ENCODE data around the gene NOC4L.
"Not testable (repeated sequence)": the region's sequence is repeated elsewhere in the genome, so short reads cannot be mapped to it uniquely, and the experiment has no call there.

Gene NOC4L

DNA sequence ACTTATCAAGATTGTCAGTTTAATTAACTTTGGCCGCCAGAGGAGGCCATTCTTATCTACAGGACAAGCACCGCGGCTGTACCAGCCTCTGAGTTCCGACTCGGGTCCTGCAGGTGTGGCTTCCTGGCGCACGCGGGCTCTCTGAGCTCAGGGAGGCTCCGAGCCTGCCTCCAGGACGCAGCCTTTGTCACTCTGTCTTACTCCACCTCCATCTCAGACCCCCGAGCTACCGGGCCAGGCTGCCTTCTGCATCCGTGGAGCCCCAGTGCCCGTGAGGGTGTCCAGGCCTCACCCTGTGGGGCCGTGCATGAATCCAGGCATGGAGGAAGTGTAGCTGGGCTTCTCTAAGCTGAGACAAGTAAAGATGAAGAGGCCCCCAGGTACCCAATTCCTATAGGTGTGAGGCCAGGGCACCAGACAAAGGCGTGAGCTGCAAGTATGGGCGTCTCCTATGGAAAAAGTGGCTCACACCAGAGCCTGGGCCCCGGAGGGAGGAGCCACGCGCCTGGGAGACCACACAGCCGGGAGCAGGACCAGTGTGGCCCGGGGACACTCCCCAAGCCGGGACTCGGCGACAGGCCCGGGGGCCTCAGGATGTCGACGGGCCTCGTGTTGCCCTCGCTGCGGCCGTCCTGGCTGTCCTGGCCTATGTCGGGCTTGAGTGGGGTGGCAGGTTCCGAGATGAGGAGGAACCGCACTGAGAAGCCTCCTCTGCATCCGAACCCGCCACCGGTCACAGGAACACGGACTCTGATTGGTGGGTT lies 42.8 kb downstream of the NOC4L start:
- DNase-seq = no peak

DNA sequence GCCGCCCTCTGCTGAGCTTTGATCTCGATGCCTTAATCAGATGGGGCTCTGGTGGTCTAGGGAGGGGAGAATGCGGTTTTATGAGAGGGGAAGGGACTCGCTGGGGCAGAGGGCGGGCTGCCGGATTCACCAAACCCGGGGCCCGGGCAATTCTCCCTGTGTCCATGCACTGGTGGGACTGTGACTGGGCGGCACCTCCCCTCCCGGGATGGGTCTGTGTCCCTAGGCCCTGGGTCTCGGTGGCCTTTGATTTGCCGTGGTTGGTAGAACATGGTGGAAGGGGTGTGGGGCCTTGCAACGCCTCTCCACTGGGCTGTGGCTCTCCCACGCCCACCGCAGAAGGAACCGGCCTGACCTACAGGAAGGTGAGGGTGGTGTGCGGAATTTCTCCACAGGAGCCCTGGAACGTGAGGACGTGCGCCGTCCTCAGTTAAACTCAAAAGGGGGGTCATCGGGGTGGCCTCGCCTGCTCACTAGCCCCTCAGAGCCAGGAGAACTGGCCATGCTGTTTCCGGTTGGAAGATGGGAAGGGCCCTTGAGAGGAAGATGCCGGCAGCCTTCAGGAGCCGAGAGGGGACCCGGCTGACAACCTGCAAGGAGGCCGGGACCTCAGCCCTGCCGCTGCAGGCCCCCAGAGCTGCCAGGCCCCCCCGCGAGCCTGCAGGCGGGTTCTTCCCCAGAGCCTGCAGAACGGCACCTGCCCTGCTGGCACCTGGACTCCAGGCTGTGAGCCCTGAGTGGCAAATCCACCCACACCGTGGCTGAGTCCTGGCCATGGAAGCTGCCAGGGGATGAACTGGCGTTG lies 43.6 kb downstream of the NOC4L start:
- no peak for DNase-seq

DNA sequence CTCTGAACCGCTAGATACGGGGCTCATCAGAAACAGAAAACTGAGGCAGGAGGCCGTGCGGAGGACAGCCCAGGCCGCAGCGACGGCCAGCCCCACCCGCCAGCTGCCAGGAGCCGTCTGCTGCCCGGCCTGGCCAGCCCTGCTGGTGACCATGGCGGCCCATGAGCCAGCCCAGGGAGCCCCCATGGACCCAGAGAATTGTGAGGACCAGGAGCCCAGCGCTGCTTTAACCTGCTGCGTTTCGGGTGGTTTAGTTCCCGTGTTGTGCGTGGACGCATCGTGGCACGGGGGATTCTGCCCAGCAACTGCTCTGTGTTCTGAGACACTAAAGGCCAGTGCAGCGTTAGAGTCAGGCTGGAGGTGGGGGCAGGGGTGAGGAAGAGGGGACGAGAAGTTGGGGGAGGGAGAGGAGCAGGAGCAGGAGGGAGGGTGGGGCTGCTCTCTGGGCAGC lies 44.2 kb downstream of the NOC4L start:
- no peak for DNase-seq

DNA sequence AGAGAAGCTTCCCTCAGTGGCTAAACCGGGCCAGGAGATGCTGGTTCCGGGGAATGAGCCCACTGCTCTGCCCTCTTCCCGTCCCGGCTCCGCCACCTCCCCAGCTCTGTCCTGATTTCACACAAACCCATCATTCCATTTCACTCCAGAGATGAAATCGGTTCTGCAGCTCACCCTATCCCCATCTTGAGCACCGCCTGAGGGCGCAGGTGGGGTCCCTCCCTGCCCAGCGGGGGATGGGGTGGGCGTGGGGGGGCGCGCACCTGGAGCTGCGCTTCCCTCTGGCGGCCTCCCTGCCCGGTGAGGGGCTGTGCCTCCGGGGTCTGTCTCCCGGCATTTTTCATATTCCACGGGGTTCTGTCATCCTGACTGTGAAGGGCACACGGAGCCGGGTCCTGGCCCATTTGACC lies 44.7 kb downstream of the NOC4L start:
- DNase-seq = no peak

DNA sequence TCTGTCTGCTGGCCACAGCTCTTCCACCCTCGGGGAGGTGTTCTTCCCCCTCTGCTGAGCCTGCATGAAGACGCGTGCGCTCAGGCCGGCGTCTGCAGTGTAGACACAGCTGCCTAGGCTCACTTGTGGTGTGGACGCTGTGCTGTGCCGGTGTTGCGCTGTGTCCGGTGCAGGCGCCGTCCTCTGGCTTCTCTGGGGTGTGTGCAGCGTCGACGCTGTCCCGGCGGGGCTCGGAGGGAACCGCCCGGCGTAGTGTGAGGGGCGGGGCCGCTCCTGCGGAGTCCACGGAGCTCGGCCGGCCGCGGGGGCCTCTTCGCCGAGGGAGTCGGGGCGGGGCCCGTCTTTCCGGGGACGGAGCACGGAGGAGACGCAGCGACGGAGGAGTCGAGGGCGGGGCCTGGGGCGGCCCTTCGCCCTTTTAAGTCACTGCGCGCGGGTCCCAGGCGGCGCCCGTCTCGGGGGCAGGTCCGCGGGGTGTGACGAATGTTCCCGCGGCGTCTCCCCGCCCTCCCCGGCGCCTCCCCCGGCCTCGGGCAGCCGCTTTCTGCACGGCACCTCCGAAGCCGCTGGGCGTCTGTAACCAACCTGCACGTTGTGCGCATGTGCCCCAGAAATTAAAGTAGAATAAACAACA lies 45.2 kb downstream of the NOC4L start:
- peak; percentile 72 for DNase-seq

DNA sequence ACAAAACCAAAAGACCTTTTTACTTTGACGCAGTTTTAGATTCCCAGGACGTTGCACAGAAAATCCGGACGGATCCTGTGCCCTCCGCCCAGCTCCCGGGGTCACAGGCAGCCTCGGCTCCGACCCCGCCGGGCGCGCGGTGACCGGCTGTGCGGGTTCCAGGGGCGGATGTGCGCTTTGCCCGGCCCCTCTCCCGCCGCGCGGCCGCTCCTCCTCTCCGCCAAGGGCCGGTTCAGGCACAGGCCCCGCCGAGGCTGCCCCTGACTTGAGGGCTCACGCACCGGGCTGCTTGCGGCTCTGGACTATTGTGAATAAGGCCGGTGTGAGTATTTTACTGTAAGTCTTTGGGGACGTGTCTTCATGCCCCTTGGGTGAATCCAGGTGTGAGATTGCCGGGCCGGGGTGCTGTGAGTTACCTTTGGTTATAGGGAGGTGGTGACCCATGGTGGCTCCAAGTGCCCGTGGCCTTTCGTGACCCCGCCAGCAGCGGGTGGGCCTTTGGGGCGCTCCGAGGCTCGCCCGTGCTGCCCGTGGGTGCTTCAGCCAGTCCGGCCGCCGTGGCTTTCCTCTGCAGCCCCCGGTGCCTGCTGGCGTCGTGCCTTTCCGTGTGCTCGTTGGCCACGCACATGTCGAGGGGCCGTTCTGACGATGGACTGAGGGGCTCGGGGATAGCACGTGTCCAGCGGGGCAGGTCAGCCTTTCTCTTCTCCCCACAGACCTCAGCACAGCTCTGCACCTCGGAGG lies 45.9 kb downstream of the NOC4L start:
- DNase-seq = no peak

DNA sequence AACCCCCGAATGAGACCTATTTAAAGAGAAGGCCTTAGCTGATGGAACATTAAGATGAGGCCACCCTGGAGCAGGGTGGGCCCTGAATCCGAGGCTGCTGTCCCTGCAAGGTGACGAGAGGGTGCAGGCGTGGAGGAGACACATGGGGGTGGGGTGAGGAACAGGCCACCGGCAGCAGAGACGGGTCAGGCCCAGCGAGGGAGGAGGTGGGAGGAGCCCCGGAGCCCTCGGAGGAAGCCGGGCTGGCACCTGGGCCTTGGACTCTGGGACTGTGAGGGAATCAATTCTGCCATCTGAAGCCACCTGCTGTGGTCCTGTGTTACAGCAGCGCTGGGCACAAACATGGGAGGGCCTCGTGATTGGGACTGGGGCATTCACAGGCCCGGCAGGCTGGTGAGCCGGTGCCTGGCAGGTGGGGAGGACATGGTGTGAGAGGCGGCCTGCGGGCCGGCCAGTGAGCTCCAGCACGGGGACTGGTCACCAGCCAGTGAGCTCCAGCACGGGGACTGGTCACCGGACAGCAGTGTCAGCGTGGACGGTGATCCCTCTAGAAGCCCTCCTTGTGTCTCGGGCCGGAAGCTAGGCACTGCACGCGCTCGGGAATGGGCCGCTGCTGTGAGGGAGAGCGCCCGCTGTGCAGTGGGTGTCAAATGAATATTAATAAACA lies 46.7 kb downstream of the NOC4L start:
- DNase-seq = no peak

DNA sequence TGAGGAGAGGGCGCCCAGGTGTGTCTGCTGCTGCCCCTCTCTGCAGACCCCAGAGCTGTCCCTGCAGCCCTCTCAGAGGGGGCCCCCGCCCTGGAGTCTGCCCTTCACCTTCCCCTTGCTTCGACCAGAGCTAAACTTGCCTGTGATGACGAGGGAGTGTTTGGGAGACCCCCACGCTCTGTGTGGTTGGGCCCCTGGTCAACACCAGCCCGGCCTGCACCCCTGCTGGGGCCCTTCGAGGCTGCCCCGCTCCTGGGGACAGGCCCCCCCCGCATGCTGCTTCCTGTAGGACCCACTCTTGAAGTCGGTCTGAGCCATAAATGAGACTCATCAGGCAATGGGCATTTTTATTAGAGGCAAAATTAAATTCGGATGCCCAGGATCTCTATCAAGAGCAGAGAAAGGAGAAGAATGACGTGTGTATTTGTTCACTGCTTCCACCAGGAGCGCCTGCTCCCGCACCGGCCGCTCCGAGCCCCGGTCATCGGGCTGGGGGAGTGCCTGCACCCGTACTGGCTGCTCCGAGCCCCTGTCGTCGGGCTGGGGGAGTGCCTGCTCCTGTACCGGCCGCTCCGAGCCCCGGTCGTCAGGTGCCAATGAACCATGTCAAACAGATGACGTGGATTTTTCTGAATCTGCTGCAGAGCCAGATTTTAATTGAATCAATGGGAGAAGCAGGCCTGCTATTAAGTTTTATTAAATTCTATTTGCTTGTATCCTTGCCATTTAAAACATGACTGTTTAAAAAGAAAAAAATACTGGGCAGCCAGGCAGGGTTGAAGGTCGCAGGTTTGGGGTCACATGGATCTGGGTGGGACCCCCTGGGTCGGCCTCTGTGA lies 47.7 kb downstream of the NOC4L start:
- no peak for DNase-seq

DNA sequence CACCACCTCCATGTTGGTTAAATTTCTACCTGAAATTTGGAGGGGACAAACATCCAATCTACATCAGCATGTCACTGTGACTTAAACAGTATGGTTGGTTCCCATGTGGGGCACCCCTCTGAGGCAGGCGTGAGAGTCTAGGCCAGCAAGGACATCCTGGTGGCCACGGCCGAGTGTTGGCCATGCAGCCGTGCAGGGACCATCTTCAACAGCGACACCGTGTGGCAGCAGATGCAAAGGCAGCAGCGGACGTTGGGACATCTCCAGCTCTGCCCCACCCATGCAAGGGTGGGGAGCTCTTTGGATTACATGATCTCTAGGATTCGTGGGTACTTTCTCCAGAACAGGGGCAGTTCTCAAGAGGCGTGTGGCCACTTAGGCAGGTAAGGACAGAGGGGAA lies 49.8 kb downstream of the NOC4L start:
- DNase-seq = no peak

DNA sequence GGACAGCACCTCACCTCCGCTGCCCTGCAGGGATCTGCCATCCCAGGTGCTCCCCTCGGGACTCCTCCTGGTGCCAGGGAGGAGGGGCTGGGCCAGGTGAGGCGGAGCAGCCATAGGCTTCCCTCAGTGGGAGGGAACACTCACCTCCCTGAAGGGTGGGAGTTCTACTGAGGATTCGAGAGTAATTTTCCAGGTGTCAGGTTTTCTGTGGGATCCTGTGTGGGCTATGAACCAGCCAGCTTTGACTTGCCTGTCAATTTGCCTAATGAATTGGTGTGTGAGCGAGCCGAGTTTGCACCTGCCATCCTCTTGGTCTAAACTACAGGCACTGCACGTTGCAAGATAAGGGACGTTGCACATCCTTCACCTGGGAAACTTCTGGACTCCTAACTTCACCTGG lies 50.3 kb downstream of the NOC4L start:
- DNase-seq = no peak

DNA sequence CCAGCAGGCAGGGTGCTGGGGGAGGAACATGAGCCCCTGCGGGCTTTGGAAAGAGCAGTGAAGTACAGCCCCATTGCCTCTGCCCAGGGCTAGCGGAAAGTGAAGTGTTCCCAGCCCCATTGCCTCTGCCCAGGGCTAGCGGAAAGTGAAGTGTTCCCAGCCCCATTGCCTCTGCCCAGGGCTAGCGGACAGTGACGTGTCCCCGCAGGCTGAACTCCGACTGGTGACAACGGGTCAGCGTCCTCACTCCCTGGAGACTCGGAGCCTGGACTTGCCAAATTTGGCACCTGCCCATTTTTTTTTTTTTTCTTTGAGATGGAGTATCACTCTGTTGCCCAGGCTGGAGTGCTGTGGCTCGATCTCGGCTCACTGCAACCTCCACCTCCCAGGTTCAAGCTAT lies 51.0 kb downstream of the NOC4L start:
- not testable (repeated sequence) for DNase-seq

DNA sequence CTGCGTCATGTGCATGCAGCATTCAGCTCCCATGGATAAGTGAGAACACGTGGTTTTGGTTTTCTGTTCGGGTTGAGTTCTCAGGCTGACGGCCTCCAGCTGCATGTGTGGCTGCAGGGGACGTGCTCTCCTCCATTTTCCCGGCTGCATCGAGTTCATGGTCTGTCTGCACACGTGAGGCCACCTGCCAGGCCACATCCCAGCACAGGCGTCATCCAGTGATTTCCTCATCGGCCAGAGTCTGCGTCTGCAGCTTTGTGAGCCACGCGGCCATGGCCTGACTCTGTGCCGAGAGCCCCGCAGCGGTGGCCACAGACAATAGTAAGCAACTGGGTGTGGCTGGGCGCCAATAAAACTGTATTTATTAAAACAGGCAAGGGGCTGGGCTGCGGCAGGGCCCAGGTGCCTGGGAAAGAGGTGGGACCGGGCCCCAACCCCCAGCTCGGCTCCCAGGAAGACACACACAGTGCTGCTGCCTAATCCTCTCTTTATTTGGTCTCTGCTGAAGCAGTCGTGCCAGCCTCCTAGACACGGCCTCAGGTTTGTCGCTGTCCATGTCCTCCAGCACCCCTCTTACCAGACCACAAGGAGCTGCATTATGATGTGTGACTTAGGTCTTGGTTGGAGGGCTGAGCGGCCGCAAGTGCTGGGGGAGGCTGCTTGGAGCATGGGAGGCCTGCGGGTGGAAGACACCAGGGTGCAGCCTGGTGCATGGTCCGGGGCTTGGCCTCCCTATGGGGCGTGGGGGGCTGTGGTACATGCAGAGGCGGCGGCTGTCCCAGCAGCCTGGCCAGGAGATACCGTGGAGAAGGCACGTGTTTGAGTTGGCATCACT lies 52.0 kb downstream of the NOC4L start:
- peak; percentile 69 for DNase-seq

DNA sequence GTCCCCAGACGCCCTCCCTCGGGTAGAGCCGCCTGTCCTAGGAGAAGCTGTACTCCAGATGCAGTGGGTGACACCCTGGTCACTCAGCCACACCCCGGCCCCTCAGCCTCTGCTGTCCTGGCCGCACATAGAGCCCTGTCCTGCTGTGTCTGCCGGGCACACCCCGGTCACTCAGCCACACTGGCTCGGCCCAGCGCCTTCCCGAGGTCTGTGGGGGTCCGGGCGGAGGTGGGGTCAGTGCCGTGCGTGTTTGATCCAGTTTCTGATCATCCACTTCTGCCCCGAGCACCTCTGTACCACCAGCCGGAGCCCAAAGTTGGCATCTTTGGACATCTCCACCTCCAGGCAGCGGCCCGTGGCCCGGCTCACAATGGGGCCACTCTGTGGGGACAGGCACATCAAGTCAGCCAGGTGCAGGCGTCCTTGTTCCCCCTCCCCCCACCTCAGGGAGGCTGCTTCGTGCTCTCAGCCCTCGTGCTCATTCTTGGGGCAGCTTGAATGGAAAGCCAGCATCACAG lies 52.7 kb downstream of the NOC4L start:
- no peak for DNase-seq

DNA sequence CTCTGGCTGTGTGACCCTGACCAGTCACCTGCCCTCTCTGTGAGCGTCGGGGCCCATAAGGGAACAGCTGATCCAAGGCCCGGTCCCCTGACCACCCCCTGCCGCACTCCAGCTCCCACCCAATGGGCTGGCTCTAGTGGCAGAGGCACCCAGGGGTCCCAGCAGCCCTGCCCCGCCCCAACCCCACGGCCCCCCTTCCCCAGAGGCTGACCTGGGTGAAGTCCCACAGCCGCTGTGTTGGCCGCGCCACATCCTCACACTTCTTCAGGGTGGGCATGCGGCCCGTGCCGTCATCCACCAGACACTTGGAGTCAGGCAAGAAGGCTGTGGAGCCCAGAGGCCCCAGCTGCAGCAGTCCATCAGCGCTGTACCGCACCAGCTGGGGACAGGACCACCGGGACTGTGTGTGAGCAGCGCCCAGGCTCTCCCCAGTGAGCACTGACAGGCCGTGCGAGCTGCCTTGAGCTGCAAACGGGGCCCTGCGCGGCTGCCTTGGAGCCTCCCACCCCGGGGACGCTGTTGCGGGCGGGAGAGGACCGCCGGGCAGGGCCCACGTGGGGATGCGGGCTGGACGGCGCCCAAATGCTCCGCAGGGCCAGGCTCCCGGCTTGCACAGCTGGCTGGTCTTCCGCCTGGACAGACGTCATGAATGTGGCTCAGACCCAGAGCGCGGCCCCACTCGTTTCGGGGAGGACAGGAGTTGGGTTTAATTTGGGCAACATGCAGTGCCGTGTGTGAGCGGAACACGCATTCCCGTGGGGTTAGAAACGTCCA lies 53.5 kb downstream of the NOC4L start:
- no peak for DNase-seq

DNA sequence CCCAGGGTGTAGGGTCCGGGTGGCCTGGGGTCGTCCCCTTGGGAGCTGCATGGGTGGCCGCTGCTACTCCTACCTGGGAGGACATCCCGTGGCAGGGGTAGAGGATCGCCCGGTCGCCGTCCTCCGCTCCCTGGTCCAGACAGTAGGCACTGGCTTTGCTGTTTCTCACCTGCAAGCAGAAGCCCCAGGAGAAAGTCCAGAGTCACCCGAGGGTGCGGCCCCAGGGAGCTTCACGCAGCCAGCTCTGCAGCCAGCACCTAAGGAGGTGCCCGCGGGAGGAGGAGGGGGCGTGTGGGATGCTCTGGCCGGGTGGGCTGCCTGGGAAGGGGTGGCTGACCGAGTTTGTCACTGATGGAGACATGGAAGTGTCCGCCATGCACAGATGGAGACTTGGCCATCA lies 54.8 kb downstream of the NOC4L start:
- no peak for DNase-seq

DNA sequence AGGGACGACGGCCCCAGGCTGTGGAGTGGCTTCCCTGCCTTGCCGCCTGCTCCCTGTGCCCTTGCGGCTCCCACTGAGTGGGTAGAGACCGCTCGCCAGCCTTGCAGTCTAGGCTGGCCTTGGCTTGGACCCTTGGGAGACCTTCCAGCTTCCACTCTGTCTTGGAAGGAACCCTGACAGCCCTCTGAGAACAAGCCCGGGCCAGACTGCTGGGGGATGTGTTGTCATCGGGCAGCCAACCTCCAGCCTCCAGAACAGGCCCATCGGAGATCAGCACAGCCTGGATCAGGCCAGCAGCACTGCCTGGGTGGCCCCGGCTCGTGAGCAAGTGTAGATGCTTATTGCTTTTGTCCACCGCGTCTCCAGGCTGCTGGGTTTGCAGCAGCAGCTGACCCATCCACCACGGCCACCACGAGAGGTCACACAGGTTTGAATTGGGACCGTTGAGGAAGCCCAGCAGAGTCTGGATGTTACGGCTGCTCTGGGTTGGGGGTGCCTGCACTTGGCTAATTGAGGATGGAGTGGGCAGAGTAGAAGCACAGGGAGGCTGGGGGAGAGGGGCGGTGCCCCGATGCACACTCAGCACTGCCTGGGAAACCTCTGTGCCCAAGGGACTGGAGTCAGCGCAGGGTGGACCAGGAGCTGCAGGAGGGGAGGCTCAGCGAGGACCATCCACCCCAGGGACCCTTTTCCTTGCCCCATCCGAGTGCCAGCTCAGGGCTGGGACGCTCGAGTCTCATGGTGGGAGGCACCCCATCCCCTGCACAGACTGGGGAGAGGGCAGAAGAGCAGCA lies 55.5 kb downstream of the NOC4L start:
- no peak for DNase-seq

DNA sequence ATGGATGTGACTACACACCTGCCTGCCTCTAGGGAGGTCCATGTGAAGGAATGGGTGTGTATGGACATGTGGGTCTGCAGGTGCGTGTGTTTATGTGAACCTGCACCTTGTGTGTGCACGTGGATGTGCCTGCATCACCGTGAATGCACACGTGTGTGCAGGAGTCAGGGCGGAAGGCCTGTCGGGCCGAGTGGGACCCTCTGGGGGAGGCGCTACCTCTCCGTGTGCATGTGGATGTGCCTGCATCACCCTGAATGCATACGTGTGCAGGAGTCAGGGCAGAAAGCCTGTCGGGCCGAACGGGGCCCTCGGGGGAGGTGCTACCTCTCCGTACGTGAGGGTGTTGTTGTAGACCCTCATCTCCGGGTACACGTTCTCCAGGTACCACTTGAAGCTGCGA lies 56.5 kb downstream of the NOC4L start:
- no peak for DNase-seq

DNA sequence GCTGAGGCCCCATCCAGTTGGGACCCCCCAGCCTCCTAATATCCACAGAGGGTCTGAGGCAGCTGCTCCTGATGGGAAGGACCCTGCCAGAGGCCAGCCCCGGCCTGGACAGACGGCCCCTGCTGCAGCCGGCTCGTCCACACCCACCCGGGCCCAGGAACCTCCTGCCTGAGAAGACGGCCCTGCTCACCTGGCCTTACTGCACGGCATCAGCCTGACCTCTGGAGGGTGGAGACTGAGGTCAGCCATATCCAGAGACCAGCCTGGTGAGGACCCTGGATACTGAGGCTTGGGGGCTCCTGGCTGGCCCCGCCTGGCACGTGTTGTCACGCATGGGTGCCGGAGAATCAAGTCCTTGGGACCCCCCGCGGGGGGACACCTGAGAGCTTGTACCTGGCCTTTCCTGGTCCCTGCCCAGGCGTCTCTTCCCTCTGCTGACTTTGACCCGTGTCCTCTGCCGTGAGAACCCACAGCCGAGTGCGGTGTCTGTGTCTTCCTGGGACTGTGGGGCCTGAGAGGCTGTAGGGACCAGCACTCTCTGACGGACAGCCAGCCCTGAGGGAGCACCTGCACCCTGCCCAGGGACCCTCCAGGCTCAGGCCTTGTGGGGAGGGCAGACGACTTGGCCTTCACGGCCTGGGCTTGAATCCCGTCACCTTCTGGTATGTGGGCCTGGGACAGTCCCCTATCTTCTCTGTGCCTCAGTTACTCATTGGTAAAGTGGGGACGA lies 57.3 kb downstream of the NOC4L start:
- no peak for DNase-seq
